GM20431 (cell line): ENCODE data around the gene ANXA9.

Source experiments
- in situ Hi-C: fragments of 300-500 bp; cut with MseI, MboI; formaldehyde crosslinking; loops from one replicate; pipeline ENCODE4 v1.15.0; 2020; ENCODE audit warnings: low sequenced_read_pairs; ENCODE audit not compliant: unreplicated experiment

Gene ANXA9

GRCh38 chr1:150981805-150982712, at the start of gene ANXA9:
Gene ANXA9 (plus strand): TSS chr1:150982292. CDS start chr1:150983106, 814 bp downstream.
- in situ Hi-C loops = no loop called here

GRCh38 chr1:150944856-150945255, 37.2 kb upstream of the ANXA9 start:
- in situ Hi-C loops = no loop called here

GRCh38 chr1:150954708-150955107, 27.4 kb upstream of the ANXA9 start:
- in situ Hi-C loops = no loop called here

- in situ Hi-C loops = no loop called here
Observed at GRCh38 chr1:150955280-150955679, 26.8 kb upstream of the ANXA9 start.

- in situ Hi-C loops = no loop called here
Observed at GRCh38 chr1:150957666-150958065, 24.4 kb upstream of the ANXA9 start.

- in situ Hi-C loops = no loop called here
Observed at GRCh38 chr1:150960646-150961045, 21.4 kb upstream of the ANXA9 start.

GRCh38 chr1:150961756-150962155, 20.3 kb upstream of the ANXA9 start:
- in situ Hi-C loops = no loop called here

- in situ Hi-C loops = no loop called here
Observed at GRCh38 chr1:150963321-150964163, 18.6 kb upstream of the ANXA9 start.

GRCh38 chr1:150964164-150964489, 18.0 kb upstream of the ANXA9 start:
- in situ Hi-C loops = no loop called here

GRCh38 chr1:150965605-150966004, 16.5 kb upstream of the ANXA9 start:
- in situ Hi-C loops = no loop called here

- in situ Hi-C loops = no loop called here
Observed at GRCh38 chr1:150966011-150966410, 16.1 kb upstream of the ANXA9 start.

GRCh38 chr1:150967936-150968335, 14.2 kb upstream of the ANXA9 start:
- in situ Hi-C loops = no loop called here

GRCh38 chr1:150968491-150968890, 13.6 kb upstream of the ANXA9 start:
- in situ Hi-C loops = no loop called here

GRCh38 chr1:150969626-150970025, 12.5 kb upstream of the ANXA9 start:
- in situ Hi-C loops = no loop called here

- in situ Hi-C loops = no loop called here
Observed at GRCh38 chr1:150970808-150971582, 11.1 kb upstream of the ANXA9 start.

GRCh38 chr1:150971583-150972416, 10.3 kb upstream of the ANXA9 start:
- in situ Hi-C loops = no loop called here

- in situ Hi-C loops = no loop called here
Observed at GRCh38 chr1:150972417-150972940, 9.6 kb upstream of the ANXA9 start.

- in situ Hi-C loops = no loop called here
Observed at GRCh38 chr1:150973258-150973835, 8.7 kb upstream of the ANXA9 start.
